Mucosa of descending colon (tissue), 3 donors: ENCODE data around the gene TRDMT1. TPM values are rescaled to one million over a fixed set of nuclear protein-coding genes. Genes with fewer than 3 reads are reported as not detected.
A peak's percentile ranks its signal among the peaks of the same experiment; 100 is the strongest.

ENCODE experiments used
- ATAC-seq: fragments of 200-7000 bp; cut with Tn5 transposase; one replicate; pipeline ENCODE4 v1.9.1; 2020; ENCODE audit warnings: mild to moderate bottlenecking, moderate library complexity
- DNase-seq, 3 donors: peaks; one replicate each; pipeline ENCODE4 v3.0.0-alpha.2; 2020
- H3K36me3 ChIP-seq: fragments of 200-600 bp; one replicate; pipeline ENCODE4 v1.8.0; 2021; ENCODE audit warnings: low read depth, mild to moderate bottlenecking
- H3K4me1 ChIP-seq: fragments of 200-600 bp; one replicate; pipeline ENCODE4 v1.8.0; 2021; ENCODE audit warnings: low read depth, mild to moderate bottlenecking
- H3K4me3 ChIP-seq: fragments of 200-600 bp; one replicate; pipeline ENCODE4 v1.8.0; 2021; ENCODE audit warnings: mild to moderate bottlenecking
- H3K9me3 ChIP-seq: fragments of 200-600 bp; one replicate; pipeline ENCODE4 v1.8.0; 2021; ENCODE audit warnings: mild to moderate bottlenecking
- CTCF ChIP-seq: fragments of 200-600 bp; IDR thresholded peaks from one replicate; pipeline ENCODE4 v1.8.0; 2022; ENCODE audit warnings: antibody characterized with exemption, mild to moderate bottlenecking
- intact Hi-C, 2 donors: fragments of 100-400 bp; cut with DNase I in 1 of 2; cut with micrococcal nuclease in 1 of 2; formaldehyde crosslinking; loops; one replicate each; pipeline versions ENCODE4 v1.11.0 to v1.11.1; 2022; cut with DNase I, micrococcal nuclease
- total RNA-seq, 3 donors: library from RNA; stranded (reverse); fragmentation: NEBNext Ultra II Directional in 2 of 3; extraction: Animal tissue kit (Norgen Biotek cat#: 25700) in 2 of 3; gene quantifications; one replicate each; pipeline versions ENCODE4 v1.2.1 to v1.2.4, GENCODE V29; 2021 to 2023
- donor health status: DM: no; HTN: no; CAD: no; lungs with moderate emphysema.
- donor health status: DM: no; HTN: no; CAD: no.
- donor health status: DM: no; HTN: yes; CAD: no.

The TRDMT1 gene
- total RNA-seq, 3 donors from 2014 or later: 4.7 to 7.8 (median 7.4) TPM

- intact Hi-C loops: no loop called here
- DNase-seq (no peak), ATAC-seq (no peak)
- H3K4me3 ChIP-seq: no peak within 1 kb of the TSS
- no peaks in the 10 kb centered on the region for H3K9me3 ChIP-seq
- H3K36me3 ChIP-seq: no peaks in the 10 kb centered on the region
- TF ChIP-seq CTCF: no peak
- no peaks in the 10 kb centered on the region for H3K4me1 ChIP-seq
These were observed 71.7 kb downstream of the TRDMT1 start, which contains the start of gene CUBN for GRCh38 chr10:17129741-17130140. TSS of gene CUBN (minus strand) at chr10:17129811. CDS start at chr10:17129765, 46 bp downstream.

DNA sequence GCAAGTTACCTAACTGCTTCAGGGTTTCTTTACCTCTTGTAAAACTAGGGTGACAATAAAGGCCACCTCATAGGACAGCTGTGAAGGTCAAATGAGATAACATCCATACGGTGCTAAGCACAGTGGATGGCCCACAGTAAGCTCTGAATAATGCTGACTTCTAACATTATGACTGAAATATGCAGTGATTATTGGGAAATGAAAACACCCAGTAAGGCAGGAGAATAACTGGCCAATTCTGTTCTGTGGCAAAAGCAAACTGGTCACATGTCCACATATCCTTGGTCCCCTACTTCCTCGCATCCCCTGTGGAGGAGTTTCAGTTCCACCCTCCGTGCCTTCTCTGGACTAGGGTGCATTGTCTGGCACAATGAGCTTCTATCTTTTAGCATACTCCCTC is 73.2 kb downstream of the TRDMT1 start:
- DNase-seq (no peak), ATAC-seq (peak; percentile 15)
- no peaks in the 10 kb centered on the region for H3K9me3 ChIP-seq
- H3K4me3 ChIP-seq: no peak overlapping the region
- intact Hi-C loops: no loop called here
- H3K4me1 ChIP-seq: no peaks in the 10 kb centered on the region
- H3K36me3 ChIP-seq: no peaks in the 10 kb centered on the region
- no peak for TF ChIP-seq CTCF

DNA sequence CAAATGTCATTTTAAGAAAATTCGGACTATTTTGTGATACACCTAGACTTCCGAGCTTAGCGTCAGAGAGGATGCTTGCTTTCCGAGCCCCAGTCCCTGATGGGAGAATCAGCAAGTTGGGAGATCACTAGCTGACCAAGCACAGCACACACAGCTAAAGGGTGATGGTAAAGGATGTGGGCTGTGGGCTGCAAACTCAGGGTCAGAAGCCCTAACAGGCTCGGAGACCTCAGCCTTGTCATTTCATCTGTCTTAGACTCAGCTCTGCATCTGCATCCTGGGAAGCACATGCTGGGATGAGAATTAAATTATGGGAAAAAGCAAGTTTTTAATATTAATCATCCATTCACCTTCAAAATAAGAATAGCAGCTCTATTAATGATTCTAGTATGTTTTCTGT is 75.1 kb downstream of the TRDMT1 start:
- TF ChIP-seq CTCF: no peak
- no peaks in the 10 kb centered on the region for H3K9me3 ChIP-seq
- intact Hi-C loops: no loop called here
- DNase-seq (no peak), ATAC-seq (no peak)
- H3K4me1 ChIP-seq: no peaks in the 10 kb centered on the region
- no peak overlapping the region for H3K4me3 ChIP-seq
- no peaks in the 10 kb centered on the region for H3K36me3 ChIP-seq

DNA sequence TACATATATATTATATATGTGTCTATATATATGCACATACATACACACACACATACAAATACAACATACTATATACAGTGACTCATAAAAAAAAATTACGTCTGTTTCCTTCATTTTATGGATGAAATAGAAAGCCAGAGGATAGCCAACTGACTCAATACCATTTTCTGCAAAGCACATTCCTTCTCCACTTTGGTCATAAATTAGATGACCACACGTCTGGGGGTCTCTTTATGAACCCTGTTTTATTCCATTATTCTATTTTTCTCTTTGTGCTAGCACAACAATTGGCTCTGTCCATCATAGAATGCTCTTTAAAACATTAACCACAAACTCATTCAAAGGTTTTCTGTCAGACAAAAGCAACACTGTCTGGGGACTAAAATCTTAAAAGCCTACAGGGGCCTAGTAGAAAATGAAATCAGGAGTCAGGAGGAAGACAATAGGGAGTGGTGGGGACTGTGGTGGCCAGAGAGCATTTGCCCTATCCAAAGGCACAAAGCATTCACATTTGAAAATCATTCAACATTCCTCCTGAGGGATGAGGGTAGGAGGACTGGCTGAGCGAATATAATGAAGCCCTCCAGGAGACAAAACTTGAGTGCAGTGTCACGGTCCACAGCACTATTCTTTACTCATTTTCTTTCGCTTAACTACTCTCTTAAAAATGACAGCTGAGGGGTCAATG is 76.1 kb downstream of the TRDMT1 start:
- intact Hi-C loops: no loop called here
- H3K9me3 ChIP-seq: no peaks in the 10 kb centered on the region
- DNase-seq: no peak
- H3K4me3 ChIP-seq: no peak overlapping the region
- no peak for TF ChIP-seq CTCF
- no peaks in the 10 kb centered on the region for H3K4me1 ChIP-seq
- H3K36me3 ChIP-seq: no peaks in the 10 kb centered on the region
- ATAC-seq: no peak

DNA sequence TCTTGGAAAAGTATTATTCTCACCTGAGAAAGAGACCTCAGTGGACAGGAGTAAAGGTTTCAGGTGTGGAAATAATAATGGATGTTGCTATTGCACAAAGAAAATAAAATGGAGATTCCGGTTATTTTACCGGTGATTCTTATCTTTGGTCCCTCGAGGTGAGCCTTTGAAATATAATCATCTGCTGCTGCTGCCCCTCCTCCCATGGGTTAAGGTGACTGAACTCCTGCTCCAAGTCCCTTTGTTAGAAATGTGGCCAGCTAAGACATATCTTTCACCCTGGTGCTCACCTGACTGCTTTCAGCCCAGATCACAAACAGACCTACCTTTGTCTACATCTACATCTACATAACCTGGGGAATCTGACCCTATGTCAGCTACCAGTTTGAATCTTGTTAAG is 77.5 kb downstream of the TRDMT1 start:
- H3K36me3 ChIP-seq: no peaks in the 10 kb centered on the region
- no peaks in the 10 kb centered on the region for H3K4me1 ChIP-seq
- TF ChIP-seq CTCF: no peak
- DNase-seq: no peak
- intact Hi-C loops: no loop called here
- H3K4me3 ChIP-seq: no peak overlapping the region
- H3K9me3 ChIP-seq: no peaks in the 10 kb centered on the region
- ATAC-seq: no peak
